IMR-90 (cell line): Measurements from ENCODE around the gene GRID1. TPM values are rescaled to one million over a fixed set of nuclear protein-coding genes. Genes with fewer than 3 reads are reported as not detected.

ENCODE experiments used
- ATAC-seq: fragments of 200-7000 bp; cut with Tn5 transposase; 2 replicates; pipeline ENCODE4 v1.9.1; 2020; ENCODE audit warnings: low read depth, mild to moderate bottlenecking, moderate library complexity
- BruUV-seq: library from RNA; stranded (reverse); fragments of 400-500 nt; replicated peaks from 2 replicates; lab custom pipeline; 2021; lab: Mats Ljungman, UMichigan
- CTCF ChIA-PET: fragments of 300-600 bp; formaldehyde crosslinking; extraction: SDS; loops from one replicate; lab custom pipeline; 2021; ENCODE audit warnings: antibody characterized with exemption; lab: Yijun Ruan, JAX
- POLR2A ChIA-PET: fragments of 300-600 bp; sonication (Branson Sonifier 250); formaldehyde crosslinking; loops from one replicate; lab custom pipeline; 2022; ENCODE audit warnings: antibody characterized with exemption; ENCODE audit not compliant: unreplicated experiment; lab: Charles Lee
- DNase-seq: peaks from one replicate; pipeline ENCODE4 v3.0.0; 2013
- H2AFZ ChIP-seq: replicated peaks from 2 replicates; pipeline ENCODE3; 2013; ENCODE audit warnings: low read length, mild to moderate bottlenecking; ENCODE audit not compliant: poor library complexity
- H2AK5ac ChIP-seq: 2 replicates; pipeline ENCODE4 v1.6.1; 2013; ENCODE audit warnings: low read depth, low read length, inconsistent platforms
- H2AK9ac ChIP-seq: replicated peaks from 2 replicates; pipeline ENCODE3; 2013; ENCODE audit warnings: mild to moderate bottlenecking, low read depth, low read length, moderate library complexity; ENCODE audit not compliant: poor library complexity
- H2BK120ac ChIP-seq: 2 replicates; pipeline ENCODE4 v1.6.1; 2013; ENCODE audit warnings: low read depth, low read length, inconsistent platforms
- H2BK15ac ChIP-seq: 3 replicates; pipeline ENCODE4 v1.6.1; 2013; ENCODE audit warnings: low read depth, low read length, inconsistent platforms
- H2BK20ac ChIP-seq: 2 replicates; pipeline ENCODE4 v1.6.1; 2013; ENCODE audit warnings: low read depth, mild to moderate bottlenecking, inconsistent platforms, low read length, moderate library complexity
- H2BK5ac ChIP-seq: 2 replicates; pipeline ENCODE4 v1.6.1; 2013; ENCODE audit warnings: mild to moderate bottlenecking, low read depth, low read length, inconsistent platforms; ENCODE audit not compliant: poor library complexity, severe bottlenecking
- H3K14ac ChIP-seq: replicated peaks from 2 replicates; pipeline ENCODE4 v1.6.1; 2013; ENCODE audit warnings: low read depth, low read length, inconsistent platforms
- H3K18ac ChIP-seq: 2 replicates; pipeline ENCODE4 v1.6.1; 2013; ENCODE audit warnings: low read depth, low read length, control low read depth
- H3K23ac ChIP-seq: 2 replicates; pipeline ENCODE4 v1.6.1; 2013; ENCODE audit warnings: low read depth, low read length, inconsistent platforms
- H3K27ac ChIP-seq: 2 replicates; pipeline ENCODE4 v1.5.1; 2013; ENCODE audit warnings: mild to moderate bottlenecking, control low read depth, low read length; ENCODE audit not compliant: insufficient read depth
- H3K27me3 ChIP-seq: 2 replicates; pipeline ENCODE4 v1.6.1; 2013; ENCODE audit warnings: low read length; ENCODE audit not compliant: control insufficient read depth, insufficient read depth
- H3K36me3 ChIP-seq: 2 replicates; pipeline ENCODE4 v1.6.1; 2013; ENCODE audit warnings: low read length, mixed read lengths; ENCODE audit not compliant: control insufficient read depth, insufficient read depth
- H3K4ac ChIP-seq: 2 replicates; pipeline ENCODE4 v1.6.1; 2013; ENCODE audit warnings: low read depth, low read length, inconsistent platforms
- H3K4me1 ChIP-seq: 2 replicates; pipeline ENCODE4 v1.6.1; 2013; ENCODE audit warnings: low read length, mixed read lengths; ENCODE audit not compliant: control insufficient read depth, insufficient read depth
- H3K4me2 ChIP-seq: 2 replicates; pipeline ENCODE4 v1.6.1; 2013; ENCODE audit warnings: low read depth, mild to moderate bottlenecking, control low read depth, low read length, moderate library complexity
- H3K4me3 ChIP-seq: 2 replicates; pipeline ENCODE4 v1.5.1; 2013; ENCODE audit warnings: low read depth, mild to moderate bottlenecking, control low read depth, low read length, moderate library complexity; ENCODE audit not compliant: insufficient read depth
- H3K56ac ChIP-seq: 2 replicates; pipeline ENCODE4 v1.6.1; 2013; ENCODE audit warnings: low read length, inconsistent platforms; ENCODE audit not compliant: insufficient read depth; ENCODE audit errors: extremely low read depth
- H3K79me1 ChIP-seq, 2 experiments: 2 replicates each; pipeline ENCODE4 v1.6.1; 2013; ENCODE audit warnings: low read length in 2 of 2, inconsistent platforms in 1 of 2, low read depth in 1 of 2
- H3K9ac ChIP-seq: 2 replicates; pipeline ENCODE4 v1.6.1; 2013; ENCODE audit warnings: low read depth, low read length, control low read depth
- H3K9me1 ChIP-seq: 2 replicates; pipeline ENCODE4 v1.6.1; 2013; ENCODE audit warnings: low read length, inconsistent platforms; ENCODE audit not compliant: insufficient read depth
- H3K9me3 ChIP-seq: 2 replicates; pipeline ENCODE4 v1.6.1; 2013; ENCODE audit warnings: low read length; ENCODE audit not compliant: control insufficient read depth, insufficient read depth
- H4K20me1 ChIP-seq: 2 replicates; pipeline ENCODE4 v1.6.1; 2013; ENCODE audit warnings: low read length, inconsistent platforms; ENCODE audit not compliant: insufficient read depth
- H4K5ac ChIP-seq: 2 replicates; pipeline ENCODE4 v1.6.1; 2013; ENCODE audit warnings: mild to moderate bottlenecking, low read depth, low read length, control low read depth
- H4K8ac ChIP-seq, 2 experiments: 2 replicates each; pipeline ENCODE4 v1.6.1; 2013; ENCODE audit warnings: low read depth in 2 of 2, low read length in 2 of 2, control low read depth in 1 of 2, inconsistent platforms in 1 of 2
- H4K91ac ChIP-seq: 2 replicates; pipeline ENCODE4 v1.6.1; 2013; ENCODE audit warnings: low read depth, low read length, inconsistent platforms; ENCODE audit not compliant: insufficient read depth
- CHD1 ChIP-seq: IDR thresholded peaks from 2 replicates; pipeline ENCODE4 v1.6.1; 2012; ENCODE audit warnings: low read depth, low read length, improper control_type of control experiment
- RAD21 ChIP-seq: IDR thresholded peaks from 2 replicates; pipeline ENCODE4 v1.6.1; 2012; ENCODE audit warnings: low read length, improper control_type of control experiment
- RCOR1 ChIP-seq: IDR thresholded peaks from 2 replicates; pipeline ENCODE4 v1.6.1; 2012; ENCODE audit warnings: mild to moderate bottlenecking, low read length, improper control_type of control experiment; ENCODE audit not compliant: insufficient replicate concordance
- WGBS, 2 experiments: methylation state at CpG; one replicate each; pipeline versions ENCODE4 v1.1.5 to v1.1.7; 2013; ENCODE audit warnings: missing lambda C conversion rate in 2 of 2; ENCODE audit not compliant: insufficient read length in 1 of 2; ENCODE audit errors: extremely low coverage in 2 of 2; 5-methylcytosine and 5-hydroxymethylcytosine counted together
- dilution Hi-C: fragments of 300-500 bp; cut with HindIII; formaldehyde crosslinking; loops from one replicate; pipeline ENCODE4 v1.14.3; 2018; ENCODE audit warnings: low sequenced_read_pairs; ENCODE audit not compliant: unreplicated experiment
- in situ Hi-C: fragments of 300-500 bp; cut with MboI; formaldehyde crosslinking; loops from 3 replicates; pipeline ENCODE4 v1.14.3; 2019; ENCODE audit warnings: low sequenced_read_pairs, inconsistent platforms, mixed read lengths
- intact Hi-C: fragments of 100-400 bp; cut with micrococcal nuclease; formaldehyde crosslinking; loops from 2 replicates; pipeline ENCODE4 v1.10.0; 2022
- polyA plus RNA-seq, 3 experiments: library from polyadenylated mRNA; depleted of rRNA; stranded (reverse); fragments of >200 nt; gene quantifications; 2 replicates each; pipeline ENCODE4 v1.2.3, GENCODE V29; 2012; ENCODE audit warnings: low replicate concordance in 1 of 3
- total RNA-seq: library from RNA; depleted of rRNA; stranded (reverse); fragments of >200 nt; gene quantifications from 2 replicates; pipeline ENCODE4 v1.2.3, GENCODE V29; 2012

GRID1 gene
- total and polyA plus RNA-seq, 2 of the 4 experiments (the other 2 are of a cell fraction) = not detected

DNA sequence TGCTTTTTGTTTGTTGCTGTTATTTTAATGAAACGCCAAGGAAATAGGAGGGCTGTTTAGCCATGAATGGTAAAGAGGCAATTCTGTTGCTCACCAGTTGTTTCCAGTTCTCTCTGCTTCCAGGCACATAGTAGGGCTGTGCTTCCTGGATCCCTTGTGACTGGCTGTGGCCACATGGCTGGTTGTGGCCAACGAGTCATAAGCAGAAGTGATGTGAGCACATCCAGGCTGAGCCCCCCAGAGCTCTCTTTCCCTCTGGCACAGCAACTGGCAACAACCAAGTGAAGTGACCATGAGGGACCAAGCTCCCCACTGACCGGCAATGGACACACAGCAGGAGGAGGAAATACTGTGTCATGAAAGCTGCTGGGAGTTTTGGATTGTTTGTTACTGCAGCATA, 10.3 kb downstream of the GRID1 start:
- Histone ChIP-seq H3K18ac (no peak overlapping the region), H4K20me1 (no peaks in the 10 kb centered on the region), H2BK5ac (no peak overlapping the region), H2BK15ac (no peak overlapping the region), H2BK120ac (no peak overlapping the region), H3K4me2 (no peak overlapping the region), H2AK9ac (no peak overlapping the region), H3K9me1 (no peaks in the 10 kb centered on the region), H3K23ac (no peak overlapping the region), H3K4me3 (no peak overlapping the region), H3K79me1 (no peaks in the 10 kb centered on the region), H3K9ac (no peak overlapping the region), H3K27ac (no peak overlapping the region), H3K36me3 (no peaks in the 10 kb centered on the region), H3K4ac (no peak overlapping the region), H2BK20ac (no peak overlapping the region), H3K14ac (no peak overlapping the region), H4K8ac (no peak overlapping the region), H2AFZ (no peak overlapping the region), H3K9me3 (no peaks in the 10 kb centered on the region), H4K5ac (no peak overlapping the region), H3K4me1 (no peaks in the 10 kb centered on the region), H4K91ac (no peak overlapping the region), H3K56ac (no peak overlapping the region), H2AK5ac (no peak overlapping the region), H3K27me3 (peaks cover 22% of the 10 kb centered on the region)
- no TSS peak for BruUV-seq
- in situ Hi-C loops (no loop called here), dilution Hi-C loops (no loop called here), intact Hi-C loops (no loop called here)
- TF ChIP-seq RCOR1 (no peak), RAD21 (no peak), CHD1 (no peak)
- CTCF ChIA-PET = no interaction called here
- POLR2A ChIA-PET = no interaction called here
- 40% methylated on average over 1 of the region's 3 CpGs; no CpG with 5 or more reads in 1 of the 2 experiments for WGBS, 2 experiments
- DNase-seq = no peak
- ATAC-seq = no peak
